ENCODE results near the gene POU3F3. TPM values are rescaled to one million over a fixed set of nuclear protein-coding genes. Genes with fewer than 3 reads are reported as not detected.

The POU3F3 gene
- total and polyA plus RNA-seq, 8 donors = not detected

DNA sequence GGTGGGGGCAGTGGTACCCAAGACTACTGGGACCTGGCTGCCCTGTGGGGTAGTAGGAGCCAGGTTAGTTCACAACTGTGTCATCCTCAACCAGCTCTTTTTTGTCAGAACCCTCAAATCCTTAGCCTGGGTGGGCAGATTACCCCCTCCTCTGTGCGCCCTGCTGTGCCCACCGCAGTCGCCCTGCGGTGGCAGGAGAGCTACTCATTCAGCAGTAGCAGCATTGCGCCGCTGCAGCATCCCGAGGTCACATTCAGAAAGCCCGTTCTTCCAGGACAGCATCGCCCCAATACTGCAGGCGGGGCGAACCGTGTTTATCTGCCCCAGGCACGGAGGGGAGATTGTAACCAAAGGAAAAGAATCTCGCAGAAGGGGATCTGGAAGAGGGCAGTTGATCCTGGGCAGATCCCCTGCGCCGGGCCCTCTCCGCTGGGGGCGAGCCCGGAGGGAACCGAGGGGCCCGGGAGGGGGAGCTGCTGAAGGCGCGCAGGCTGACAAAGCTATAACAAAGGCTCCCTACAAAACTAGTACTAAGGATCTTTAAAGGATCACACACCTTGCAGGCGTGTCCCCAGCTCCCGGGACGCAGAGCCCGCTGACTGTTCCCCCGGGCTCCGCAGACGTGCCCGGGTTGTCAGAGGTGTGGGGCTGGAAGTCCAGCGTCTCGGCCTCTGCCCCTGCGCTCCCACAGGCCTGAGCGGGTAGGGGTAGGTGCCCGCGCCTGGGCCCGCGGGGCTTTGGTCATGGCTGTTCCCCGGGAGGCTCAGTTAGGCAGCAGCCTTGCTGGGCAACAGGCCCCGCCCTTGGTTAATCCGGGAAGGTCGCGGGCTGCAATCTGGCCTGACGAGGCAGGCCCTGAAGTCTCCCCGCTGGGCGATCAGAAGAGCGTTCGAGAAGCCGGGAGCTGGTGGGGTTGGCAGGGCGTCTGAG, 13.2 kb downstream of the POU3F3 start:
- 3% methylated on average over 51 of the region's 51 CpGs for WGBS, 2 donors
- Histone ChIP-seq H3K36me3 (no peaks in the 10 kb centered on the region), H3K4me1 (peaks cover 0 to 2% (median 1%) of the 10 kb centered on the region in 3 donors), H3K27ac (no peak overlapping the region), H3K27me3 (peaks cover 0 to 75% (median 17%) of the 10 kb centered on the region in 4 donors), H3K9me3 (no peaks in the 10 kb centered on the region), H3K4me3 (no peak overlapping the region)
- FAIRE-seq = no peak
- peak in 1 of 6 donors; percentile 53 for DNase-seq
- intact Hi-C loops (cut with DNase I) = loop anchor here in 1 of 3 donors (10.0 kb wide), 1 partner anchor 1702 kb away; no protein-coding TSS in a partner anchor
- peak in 2 of 4 donors; percentile 12 to 25 for ATAC-seq
- TF ChIP-seq, protein P1, sequence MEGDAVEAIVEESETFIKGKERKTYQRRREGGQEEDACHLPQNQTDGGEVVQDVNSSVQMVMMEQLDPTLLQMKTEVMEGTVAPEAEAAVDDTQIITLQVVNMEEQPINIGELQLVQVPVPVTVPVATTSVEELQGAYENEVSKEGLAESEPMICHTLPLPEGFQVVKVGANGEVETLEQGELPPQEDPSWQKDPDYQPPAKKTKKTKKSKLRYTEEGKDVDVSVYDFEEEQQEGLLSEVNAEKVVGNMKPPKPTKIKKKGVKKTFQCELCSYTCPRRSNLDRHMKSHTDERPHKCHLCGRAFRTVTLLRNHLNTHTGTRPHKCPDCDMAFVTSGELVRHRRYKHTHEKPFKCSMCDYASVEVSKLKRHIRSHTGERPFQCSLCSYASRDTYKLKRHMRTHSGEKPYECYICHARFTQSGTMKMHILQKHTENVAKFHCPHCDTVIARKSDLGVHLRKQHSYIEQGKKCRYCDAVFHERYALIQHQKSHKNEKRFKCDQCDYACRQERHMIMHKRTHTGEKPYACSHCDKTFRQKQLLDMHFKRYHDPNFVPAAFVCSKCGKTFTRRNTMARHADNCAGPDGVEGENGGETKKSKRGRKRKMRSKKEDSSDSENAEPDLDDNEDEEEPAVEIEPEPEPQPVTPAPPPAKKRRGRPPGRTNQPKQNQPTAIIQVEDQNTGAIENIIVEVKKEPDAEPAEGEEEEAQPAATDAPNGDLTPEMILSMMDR (IDR thresholded peaks at IDR 0.05) = no peak

DNA sequence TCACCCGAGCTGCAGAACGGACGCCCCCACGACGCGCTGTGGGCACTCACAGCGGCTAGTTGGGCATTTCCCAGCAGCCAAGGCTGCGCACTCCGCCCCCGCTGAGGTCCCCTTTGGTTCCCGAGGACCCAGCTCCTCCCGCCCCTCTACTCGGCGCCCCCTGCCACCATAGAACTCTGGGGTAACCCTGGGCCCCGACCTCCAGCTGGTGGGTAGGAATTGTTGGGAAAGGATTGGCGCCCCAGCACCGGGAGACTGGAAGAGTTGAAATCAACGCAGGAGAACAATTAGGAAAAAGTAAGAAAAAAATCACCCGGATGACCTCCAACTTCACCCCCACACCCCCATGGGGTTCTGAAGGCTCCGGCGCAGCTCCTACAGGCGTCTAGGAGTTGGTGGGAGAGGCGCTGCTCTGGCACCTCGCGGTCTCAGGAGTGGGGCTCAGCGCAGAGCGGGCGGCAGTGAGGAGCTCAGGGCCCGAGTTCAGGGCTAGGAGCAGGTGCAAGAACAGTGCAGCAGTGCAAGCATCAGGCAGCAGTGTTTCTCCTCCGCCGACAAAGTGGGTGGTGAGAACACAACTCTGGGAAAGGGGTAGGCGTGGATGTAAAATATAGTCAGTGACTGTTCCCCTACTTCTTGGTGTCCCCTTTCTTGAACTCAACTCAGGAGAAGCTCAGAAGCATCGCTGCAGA, 14.0 kb downstream of the POU3F3 start:
- TF ChIP-seq, protein P1 (IDR thresholded peaks at IDR 0.05) = no peak
- WGBS, 2 donors = 20 to 26% methylated on average over 33 of the region's 33 CpGs
- no peaks in the 10 kb centered on the region for H3K36me3 ChIP-seq
- DNase-seq (no peak), FAIRE-seq (no peak), ATAC-seq (no peak)
- no peak overlapping the region for H3K27ac ChIP-seq
- peaks cover 3 to 8% (median 6%) of the 10 kb centered on the region in 3 donors for H3K4me1 ChIP-seq
- intact Hi-C loops (cut with DNase I) = loop anchor here in 1 of 3 donors (10.0 kb wide), 1 partner anchor 1703 kb away; no protein-coding TSS in a partner anchor
- peaks cover 0 to 70% (median 17%) of the 10 kb centered on the region in 4 donors for H3K27me3 ChIP-seq
- no peak overlapping the region for H3K4me3 ChIP-seq
- H3K9me3 ChIP-seq = no peaks in the 10 kb centered on the region

DNA sequence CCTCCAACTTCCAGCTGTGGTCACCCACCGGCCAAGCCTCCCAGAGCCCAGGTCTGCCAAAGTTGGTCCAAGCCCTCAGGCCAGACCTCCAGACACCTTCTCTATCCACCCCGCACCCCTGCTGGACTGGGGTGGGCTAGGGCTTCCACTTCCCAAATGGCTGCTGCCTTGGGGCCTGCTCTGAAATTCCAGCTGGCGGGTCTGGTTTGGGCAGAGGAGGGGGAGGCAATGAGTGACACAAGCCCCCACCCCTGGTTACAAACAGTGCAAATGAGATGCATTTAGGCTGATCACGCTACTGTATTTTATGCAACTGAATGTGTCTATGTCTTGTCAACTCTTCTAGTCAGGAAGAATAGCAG, 14.6 kb downstream of the POU3F3 start:
- Histone ChIP-seq H3K27ac (no peak overlapping the region), H3K4me1 (peaks cover 3 to 8% (median 6%) of the 10 kb centered on the region in 3 donors), H3K36me3 (no peaks in the 10 kb centered on the region), H3K9me3 (no peaks in the 10 kb centered on the region), H3K4me3 (no peak overlapping the region), H3K27me3 (peaks cover 0 to 64% (median 15%) of the 10 kb centered on the region in 4 donors)
- FAIRE-seq (no peak), DNase-seq (no peak), ATAC-seq (no peak)
- 58 to 64% methylated on average over 4 of the region's 4 CpGs for whole genome bisulfite sequencing, 2 donors
- intact Hi-C loops (cut with DNase I) = loop anchor here in 1 of 3 donors (10.0 kb wide), 1 partner anchor 1704 kb away; no protein-coding TSS in a partner anchor
- TF ChIP-seq, protein P1 (IDR thresholded peaks at IDR 0.05) = no peak

DNA sequence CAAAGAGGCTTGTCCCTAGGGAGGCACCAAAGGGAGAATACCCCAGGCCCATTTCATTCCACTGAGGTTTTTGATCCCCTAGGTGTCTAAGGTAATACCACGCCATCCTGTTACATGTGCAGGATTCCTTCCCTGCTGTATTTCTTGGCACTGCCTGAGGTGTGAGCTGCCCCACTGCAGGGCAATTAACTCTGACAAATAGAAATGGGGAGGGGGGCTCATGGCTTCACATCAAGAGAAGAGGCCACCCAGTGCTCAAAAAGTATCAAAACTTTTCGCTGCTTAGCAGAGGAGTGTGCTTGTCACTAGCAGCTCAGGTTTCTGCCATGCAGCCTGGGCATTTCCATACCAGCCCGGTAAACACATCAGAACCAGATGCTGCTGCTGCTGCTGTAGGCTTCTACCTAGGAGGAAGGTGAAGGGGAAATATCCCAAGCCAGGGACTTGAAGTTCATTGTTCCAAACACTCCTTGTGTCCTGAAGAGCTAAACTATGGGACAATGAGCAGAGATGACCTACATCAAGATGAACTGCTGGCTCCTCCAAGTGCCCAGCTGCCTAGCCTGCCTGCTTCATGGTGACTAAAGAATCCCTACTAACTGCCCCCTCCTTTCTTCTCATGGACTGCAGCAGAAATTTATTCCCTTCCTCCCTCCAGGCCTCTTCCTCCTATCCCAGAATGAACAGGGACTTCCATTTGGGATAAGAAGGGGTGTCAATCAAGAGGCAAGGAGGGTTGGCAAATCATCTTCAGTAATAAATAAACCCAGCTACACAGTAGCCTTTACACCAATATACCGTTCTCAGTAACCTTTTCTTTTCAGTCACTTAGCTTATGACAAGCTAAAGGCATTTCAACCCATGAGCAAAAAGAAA, 16.4 kb downstream of the POU3F3 start:
- DNase-seq (no peak), FAIRE-seq (no peak), ATAC-seq (no peak)
- Histone ChIP-seq H3K9me3 (no peaks in the 10 kb centered on the region), H3K4me3 (no peak overlapping the region), H3K36me3 (no peaks in the 10 kb centered on the region), H3K27me3 (peaks cover 0 to 49% (median 6%) of the 10 kb centered on the region in 4 donors), H3K27ac (no peak overlapping the region), H3K4me1 (peaks cover 3 to 8% (median 6%) of the 10 kb centered on the region in 3 donors)
- intact Hi-C loops (cut with DNase I) = no loop called here
- TF ChIP-seq, protein P1 (IDR thresholded peaks at IDR 0.05) = no peak
- WGBS, 2 donors = 56% methylated on average over 4 of the region's 4 CpGs
